Fibroblast of the aortic adventitia (primary cell): ENCODE data around the gene ADH7. TPM values are rescaled to one million over a fixed set of nuclear protein-coding genes. Genes with fewer than 3 reads are reported as not detected.
"Not testable (repeated sequence)": the region's sequence is repeated elsewhere in the genome, so short reads cannot be mapped to it uniquely, and the experiment has no call there.

Source experiments
- DNase-seq: peaks from one replicate; pipeline ENCODE4 v3.0.0-alpha.2; 2010; ENCODE audit warnings: low read depth
- H3K4me3 ChIP-seq: 2 replicates; pipeline ENCODE4 v1.5.1; 2011; ENCODE audit warnings: low read depth, mild to moderate bottlenecking, control low read depth, low read length, moderate library complexity
- CTCF ChIP-seq: IDR thresholded peaks from 2 replicates; pipeline ENCODE4 v1.5.1; 2011; ENCODE audit warnings: mild to moderate bottlenecking, low read length, control low read depth, inconsistent platforms; ENCODE audit not compliant: insufficient read depth
- total RNA-seq: library from RNA; depleted of rRNA; stranded (reverse); fragments of >200 nt; gene quantifications from 2 replicates; pipeline ENCODE4 v1.2.3, GENCODE V29; 2012; ENCODE audit warnings: low replicate concordance

ADH7 gene
- total RNA-seq, 1 donor: 0.09 TPM

- DNase-seq: peak; percentile 85
- H3K4me3 ChIP-seq: not testable (repeated sequence)
- TF ChIP-seq CTCF: peak; percentile 62
These were observed 57.8 kb downstream of the ADH7 start for GRCh38 chr4:99377341-99377740.

GRCh38 chr4:99372464-99372863 lies 62.7 kb downstream of the ADH7 start:
- DNase-seq: not testable (repeated sequence)

DNA sequence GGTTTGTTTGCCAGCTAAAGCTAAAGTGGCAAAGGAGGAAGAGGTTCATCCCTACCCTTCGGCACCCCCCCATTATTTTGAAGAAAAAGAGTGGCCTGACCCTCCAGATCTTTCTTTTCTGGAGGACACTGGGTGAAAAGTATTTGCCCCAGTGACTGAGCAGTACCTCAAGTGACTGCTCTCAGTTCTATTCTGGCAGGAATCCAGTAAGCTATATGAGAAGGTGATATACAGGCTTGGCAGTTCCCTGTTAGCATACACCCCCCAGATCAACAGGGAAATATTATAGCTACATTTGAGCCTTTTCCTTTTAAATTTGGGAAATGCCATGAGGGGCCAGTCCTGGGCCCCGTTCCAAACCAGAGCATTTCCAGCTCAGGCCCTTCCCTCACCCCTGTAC lies 67.3 kb downstream of the ADH7 start:
- DNase-seq, H3K4me3 ChIP-seq: not testable (repeated sequence)

More at GRCh38 chr4:99372464-99372863, 62.7 kb downstream of the ADH7 start:
- H3K4me3 ChIP-seq: not testable (repeated sequence)

DNA sequence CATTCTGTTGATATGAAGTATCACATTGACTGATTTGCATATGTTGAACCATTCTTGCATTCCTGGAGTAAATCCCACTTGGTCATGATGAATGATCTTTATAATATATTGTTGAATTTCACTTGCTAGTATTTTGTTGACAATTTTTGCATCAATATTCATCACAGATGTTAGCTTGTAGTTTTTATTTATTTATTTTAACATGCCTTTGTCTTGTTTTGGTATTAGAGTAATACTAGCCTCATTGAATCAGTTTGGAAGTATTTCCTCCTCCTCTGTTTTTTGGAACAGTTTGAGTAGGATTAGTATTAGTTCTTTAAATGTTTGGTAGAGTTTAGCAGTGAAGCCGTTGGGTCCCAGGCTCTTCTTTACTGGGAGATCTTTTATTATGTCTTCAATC lies 68.7 kb downstream of the ADH7 start:
- no peak for DNase-seq
- no peak overlapping the region for H3K4me3 ChIP-seq
- TF ChIP-seq CTCF: no peak

GRCh38 chr4:99362768-99363167 lies 72.4 kb downstream of the ADH7 start:
- no peak overlapping the region for H3K4me3 ChIP-seq
- no peak for TF ChIP-seq CTCF
- DNase-seq: no peak

Other genes starting within 250 kb of the ADH7 start
- 0.36 TPM in 1 of 2 replicates, not detected in the other for gene ADH6, start 216.1 kb downstream of the ADH7 start, total RNA-seq
- 0.27 TPM in 1 of 2 replicates, not detected in the other for gene ADH1A, start 144.4 kb downstream of the ADH7 start, total RNA-seq
- 535 and 1,346 TPM in 2 replicates for gene ADH1B, start 113.9 kb downstream of the ADH7 start, total RNA-seq
- gene ADH1C, start 82.6 kb downstream of the ADH7 start, total RNA-seq: 1.4 and 24.3 TPM in 2 replicates
- not detected in 2 replicates for gene C4orf17, start 75.7 kb upstream of the ADH7 start, total RNA-seq
- 8.9 and 9.6 TPM in 2 replicates for gene TRMT10A, start 128.7 kb upstream of the ADH7 start, total RNA-seq
- 0.09 and 0.25 TPM in 2 replicates for gene MTTP, start 139.5 kb upstream of the ADH7 start, total RNA-seq
- gene C4orf54, start 222.5 kb upstream of the ADH7 start, total RNA-seq: 0.08 TPM in 1 of 2 replicates, not detected in the other